HEK293 (cell line): ENCODE results near the gene ZBTB48.

Source experiments
- BCL11A ChIP-seq: fragments of 450-650 bp; formaldehyde crosslinking; IDR thresholded peaks from 2 replicates; pipeline ENCODE4 v1.5.1; 2016; ENCODE audit warnings: low read depth, missing biosample characterization, missing genetic modification characterization
- CTCF ChIP-seq: fragments of 450-650 bp; formaldehyde crosslinking; IDR thresholded peaks from 2 replicates; pipeline ENCODE4 v1.5.1; 2016; ENCODE audit warnings: missing biosample characterization, missing genetic modification characterization
- GLI4 ChIP-seq: fragments of 450-650 bp; formaldehyde crosslinking; IDR thresholded peaks from 2 replicates; pipeline ENCODE4 v1.5.1; 2016; ENCODE audit warnings: missing biosample characterization, missing genetic modification characterization
- YY1 ChIP-seq: fragments of 450-650 bp; formaldehyde crosslinking; IDR thresholded peaks from 2 replicates; pipeline ENCODE4 v1.5.1; 2018; ENCODE audit warnings: missing biosample characterization, missing genetic modification characterization
- ZNF24 ChIP-seq: fragments of 450-650 bp; formaldehyde crosslinking; IDR thresholded peaks from 2 replicates; pipeline ENCODE4 v1.5.1; 2016; ENCODE audit warnings: missing biosample characterization, missing genetic modification characterization
- ZNF670 ChIP-seq: fragments of 450-650 bp; formaldehyde crosslinking; IDR thresholded peaks from 2 replicates; pipeline ENCODE4 v1.5.1; 2016; ENCODE audit warnings: missing biosample characterization, missing genetic modification characterization, low read depth
- ZNF76 ChIP-seq: fragments of 450-650 bp; formaldehyde crosslinking; IDR thresholded peaks from 2 replicates; pipeline ENCODE4; 2016; ENCODE audit warnings: low read depth, missing biosample characterization, missing genetic modification characterization, borderline replicate concordance
- ZNF777 ChIP-seq: fragments of 450-650 bp; formaldehyde crosslinking; IDR thresholded peaks from 2 replicates; pipeline ENCODE4 v1.5.1; 2017; ENCODE audit warnings: missing biosample characterization, missing genetic modification characterization, borderline replicate concordance

GRCh38 chr1:6547301-6547700, 32.5 kb upstream of the ZBTB48 start:
- TF ChIP-seq CTCF (tag by site-specific recombination) (peak; percentile 42; the same call in 1 of the 2 replicates), GLI4 (tag by site-specific recombination) (no peak), ZNF24 (tag by site-specific recombination) (no peak), ZNF670 (tag by site-specific recombination) (no peak), BCL11A (tag by site-specific recombination) (no peak), ZNF777 (tag by site-specific recombination) (no peak), YY1 (tag by site-specific recombination) (no peak), ZNF76 (tag by site-specific recombination) (no peak)
